Omental fat pad (tissue), 4 donors: ENCODE results near the gene CPXM2. TPM values are rescaled to one million over a fixed set of nuclear protein-coding genes. Genes with fewer than 3 reads are reported as not detected.

ENCODE experiments used
- ATAC-seq: fragments of 150-250 bp; one replicate; pipeline ENCODE4 v1.9.1; 2016; ENCODE audit warnings: mild to moderate bottlenecking, moderate library complexity; ENCODE audit not compliant: low FRiP score
- DNase-seq: peaks from one replicate; pipeline ENCODE4 v3.0.0-alpha.2; 2019; ENCODE audit warnings: low spot score
- CTCF ChIP-seq, 3 donors: fragments of 450-650 bp; IDR thresholded peaks; one replicate each; pipeline ENCODE4 v1.5.1; 2016 to 2017; ENCODE audit warnings: antibody characterized with exemption in 3 of 3, mild to moderate bottlenecking in 3 of 3, moderate library complexity in 2 of 3
- total RNA-seq, 4 donors: library from RNA; depleted of rRNA; stranded (reverse); fragments of >200 nt; gene quantifications; one replicate each; pipeline ENCODE4 v1.1.0, GENCODE V29; 2016

Gene CPXM2
- total RNA-seq, 4 donors from 2014 or later, result 7.3 to 19.2 (median 16.6) TPM

GRCh38 chr10:123836418-123837145 is 55.0 kb downstream of the CPXM2 start:
- no peak for ATAC-seq
- DNase-seq, result no peak
- TF ChIP-seq CTCF (IDR thresholded peaks at IDR 0.05), result no peak

- DNase-seq, result no peak
- no peak for TF ChIP-seq CTCF (IDR thresholded peaks at IDR 0.05)
- no peak for ATAC-seq
Measured at GRCh38 chr10:123835575-123835974, 56.0 kb downstream of the CPXM2 start.

- TF ChIP-seq CTCF (IDR thresholded peaks at IDR 0.05), result no peak
- no peak for DNase-seq
Measured at GRCh38 chr10:123833170-123833850, 58.3 kb downstream of the CPXM2 start.

GRCh38 chr10:123831259-123831658 is 60.3 kb downstream of the CPXM2 start:
- ATAC-seq, result no peak
- no peak for DNase-seq
- TF ChIP-seq CTCF (IDR thresholded peaks at IDR 0.05), result no peak

More at GRCh38 chr10:123833170-123833850, 58.3 kb downstream of the CPXM2 start:
- ATAC-seq, result no peak

- DNase-seq, result no peak
- TF ChIP-seq CTCF (IDR thresholded peaks at IDR 0.05), result no peak
- no peak for ATAC-seq
Measured at GRCh38 chr10:123821136-123821535, 70.5 kb downstream of the CPXM2 start.

GRCh38 chr10:123809632-123810031 is 82.0 kb downstream of the CPXM2 start:
- TF ChIP-seq CTCF (IDR thresholded peaks at IDR 0.05), result no peak
- DNase-seq (no peak), ATAC-seq (no peak)

GRCh38 chr10:123808906-123809305 is 82.7 kb downstream of the CPXM2 start:
- TF ChIP-seq CTCF (IDR thresholded peaks at IDR 0.05), result no peak
- ATAC-seq (no peak), DNase-seq (no peak)
